GM21529 (cell line): ENCODE data around the gene RBM10.

Source experiments
- ATAC-seq: cut with Tn5 transposase; IDR thresholded peaks from one replicate; pipeline ENCODE4 v1.9.1; 2021; ENCODE audit not compliant: unreplicated experiment

Gene RBM10

GRCh38 chrX:47216393-47216925, 71.4 kb downstream of the RBM10 start:
- ATAC-seq: no peak

GRCh38 chrX:47217121-47217851, 72.3 kb downstream of the RBM10 start:
- no peak for ATAC-seq

- peak; percentile 88 for ATAC-seq
Measured at GRCh38 chrX:47217852-47218279, 72.8 kb downstream of the RBM10 start.

- ATAC-seq: peak; percentile 49
Measured at GRCh38 chrX:47218280-47218919, 73.4 kb downstream of the RBM10 start, which contains the start of gene CDK16. Gene CDK16 (plus strand): TSS chrX:47218681. CDS start chrX:47223558, 4,877 bp downstream.

GRCh38 chrX:47218920-47219815, 74.1 kb downstream of the RBM10 start:
- no peak for ATAC-seq

GRCh38 chrX:47221756-47222155, 76.7 kb downstream of the RBM10 start:
- ATAC-seq: no peak

- ATAC-seq: no peak
Measured at GRCh38 chrX:47222751-47223350, 77.8 kb downstream of the RBM10 start.

GRCh38 chrX:47223476-47224250, 78.6 kb downstream of the RBM10 start:
- no peak for ATAC-seq

- ATAC-seq: no peak
Measured at GRCh38 chrX:47224266-47224895, 79.4 kb downstream of the RBM10 start.

GRCh38 chrX:47224896-47225290, 79.9 kb downstream of the RBM10 start:
- ATAC-seq: no peak

- no peak for ATAC-seq
Measured at GRCh38 chrX:47226071-47226470, 81.0 kb downstream of the RBM10 start.

- ATAC-seq: no peak
Measured at GRCh38 chrX:47226531-47227333, 81.7 kb downstream of the RBM10 start.

GRCh38 chrX:47227334-47227583, 82.2 kb downstream of the RBM10 start:
- no peak for ATAC-seq

GRCh38 chrX:47228550-47229270, 83.7 kb downstream of the RBM10 start:
- no peak for ATAC-seq

- no peak for ATAC-seq
Measured at GRCh38 chrX:47229427-47229826, 84.4 kb downstream of the RBM10 start.

GRCh38 chrX:47230136-47230868, 85.3 kb downstream of the RBM10 start:
- no peak for ATAC-seq

- no peak for ATAC-seq
Measured at GRCh38 chrX:47231167-47231566, 86.1 kb downstream of the RBM10 start.
